DMS53 treated with DMSO at 0.1 percent for 48 hours (cell line): ENCODE results near the gene MRPL44.
"Not testable (repeated sequence)": the region's sequence is repeated elsewhere in the genome, so short reads cannot be mapped to it uniquely, and the experiment has no call there.

Source experiments
- DNase-seq: peaks from one replicate; lab custom pipeline; 2025; ENCODE audit not compliant: unreplicated experiment; lab: John Stamatoyannopoulos, UW

MRPL44 gene

GRCh38 chr2:224000662-224001061 is 43.4 kb downstream of the MRPL44 start:
- not testable (repeated sequence) for DNase-seq

- DNase-seq = no peak
These were observed 46.9 kb downstream of the MRPL44 start for GRCh38 chr2:224004105-224004695.

- DNase-seq = no peak
These were observed 51.5 kb downstream of the MRPL44 start for GRCh38 chr2:224008702-224009261.

- DNase-seq = no peak
These were observed 52.5 kb downstream of the MRPL44 start for GRCh38 chr2:224009605-224010315.

GRCh38 chr2:224011837-224012236 is 54.6 kb downstream of the MRPL44 start:
- DNase-seq = no peak

- DNase-seq = no peak
These were observed 57.1 kb downstream of the MRPL44 start for GRCh38 chr2:224014336-224014735.

- DNase-seq = no peak
These were observed 59.7 kb downstream of the MRPL44 start for GRCh38 chr2:224016963-224017362.
